ENCODE results near the gene CCNJ. TPM values are rescaled to one million over a fixed set of nuclear protein-coding genes. Genes with fewer than 3 reads are reported as not detected.

Gene CCNJ
- total and polyA plus RNA-seq, 9 of the 15 experiments (the other 6 are each of a cell fraction or from before 2014, with no cell fraction given), result 0.69 to 15.7 (median 9.2) TPM

DNA sequence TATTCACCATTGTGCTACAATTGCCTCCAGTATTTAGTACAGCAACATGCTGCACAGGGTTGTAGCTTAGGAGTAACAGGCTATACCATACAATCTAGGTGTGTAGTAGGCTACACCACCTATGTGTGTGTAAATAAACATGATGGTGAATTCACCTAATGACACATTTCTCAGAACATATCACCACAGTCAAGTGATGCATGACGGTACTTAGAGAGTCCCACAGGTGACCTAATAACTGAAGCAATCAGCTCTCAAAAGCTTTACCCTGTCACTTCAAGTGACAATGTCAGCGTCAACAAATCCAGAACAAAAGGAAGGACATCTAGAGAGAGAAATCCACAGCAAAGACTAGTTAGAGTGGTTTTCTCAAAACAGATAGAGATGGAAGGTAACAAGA is 38.8 kb downstream of the CCNJ start:
- POLR2A ChIA-PET, result interaction anchor here (0.8 to 1.6 kb wide), 2 partner anchors 15 to 17 kb away, joined by 3 to 6 read pairs; no protein-coding TSS in a partner anchor
- FAIRE-seq (no peak), DNase-seq (ENCODE audit: extremely low read depth in 1 of 4, low spot score in 3 of 4) (no peak), ATAC-seq (no peak)
- H4K20me1 ChIP-seq (replicated peaks; ENCODE audit: control insufficient read depth, insufficient read depth, low read length), result no peaks in the 10 kb centered on the region
- H3K36me3 ChIP-seq (ENCODE audit: control insufficient read depth, insufficient read depth, low read length), result no peaks in the 10 kb centered on the region
- no peak overlapping the region for H3K9ac ChIP-seq (ENCODE audit: insufficient read depth in 1 of 2, low read depth in 2 of 2, low read length in 2 of 2)
- no peak overlapping the region for H3K4me3 ChIP-seq
- H3K4me2 ChIP-seq (ENCODE audit: insufficient read depth, low read length), result no peak overlapping the region
- H3K27ac ChIP-seq (ENCODE audit: extremely low read depth, low read depth, low read length), result no peak overlapping the region
- H3K27me3 ChIP-seq (ENCODE audit: control insufficient read depth in 2 of 2, insufficient read depth in 2 of 2, low read length in 2 of 2), result no peaks in the 10 kb centered on the region
- H2AFZ ChIP-seq (ENCODE audit: low read depth, low read length), result no peak overlapping the region
- no peaks in the 10 kb centered on the region for H3K9me3 ChIP-seq (replicated peaks; ENCODE audit: control insufficient read depth, insufficient read depth, low read depth, low read length)
- no peak for TF ChIP-seq CBX8 (IDR thresholded peaks at IDR 0.05; ENCODE audit: borderline replicate concordance, extremely low read depth, low read depth, low read length, poor library complexity, severe bottlenecking)
- no peak for TF ChIP-seq TAF1 (IDR thresholded peaks at IDR 0.05; ENCODE audit: control insufficient read depth, extremely low read depth, insufficient read depth, low read length, severe bottlenecking)
- TF ChIP-seq PYGO2 (tag; IDR thresholded peaks at IDR 0.05), result no peak
- no peaks in the 10 kb centered on the region for H3K9me1 ChIP-seq (ENCODE audit: control insufficient read depth, insufficient read depth, low read length)
- H3K4me1 ChIP-seq (replicated peaks in 1 of 2; ENCODE audit: control insufficient read depth in 2 of 2, insufficient read depth in 2 of 2, low read length in 2 of 2), result no peaks in the 10 kb centered on the region; a peak in 2 of 5 replicates
- WGBS (ENCODE audit: insufficient coverage, low coverage, missing lambda C conversion rate), result 82% methylated on average over 2 of the region's 2 CpGs
- intact Hi-C loops (cut with micrococcal nuclease) (no loop called here), in situ Hi-C loops (cut with MboI) (no loop called here)
- no TSS peak for BruUV-seq (replicated peaks)
- CTCF ChIA-PET (ENCODE audit: low intra/inter-chr PET ratio), result no interaction called here
- no peaks in the 10 kb centered on the region for H3K79me2 ChIP-seq (ENCODE audit: control insufficient read depth, insufficient read depth, low read length)

DNA sequence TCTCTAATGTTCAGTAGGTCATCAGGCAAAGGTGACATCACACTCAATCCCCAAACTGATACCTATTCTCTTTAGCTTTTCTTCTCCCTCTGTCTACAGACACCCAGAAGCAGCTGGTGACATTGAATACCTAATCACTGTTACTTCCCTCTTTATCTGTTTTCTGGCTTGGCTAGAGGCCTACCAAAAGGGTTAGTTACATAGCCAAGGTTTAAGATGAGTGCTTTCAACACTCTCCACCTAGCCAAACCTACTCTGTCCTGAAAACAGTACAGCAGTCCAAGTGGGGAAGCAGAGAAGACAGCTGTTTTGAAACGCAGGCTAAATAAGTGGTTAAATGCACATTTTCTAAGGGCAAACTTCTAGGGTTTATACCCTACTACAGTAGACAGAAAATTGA is 39.4 kb downstream of the CCNJ start:
- DNase-seq (ENCODE audit: extremely low read depth in 1 of 4, low spot score in 3 of 4) (no peak), FAIRE-seq (no peak), ATAC-seq (no peak)
- Histone ChIP-seq H3K27me3 (ENCODE audit: control insufficient read depth in 2 of 2, insufficient read depth in 2 of 2, low read length in 2 of 2) (no peaks in the 10 kb centered on the region), H2AFZ (ENCODE audit: low read depth, low read length) (no peak overlapping the region), H3K27ac (ENCODE audit: extremely low read depth, low read depth, low read length) (no peak overlapping the region), H3K4me3 (no peak overlapping the region), H3K9ac (ENCODE audit: insufficient read depth in 1 of 2, low read depth in 2 of 2, low read length in 2 of 2) (no peak overlapping the region), H3K79me2 (ENCODE audit: control insufficient read depth, insufficient read depth, low read length) (no peaks in the 10 kb centered on the region), H3K4me2 (ENCODE audit: insufficient read depth, low read length) (no peak overlapping the region), H4K20me1 (replicated peaks; ENCODE audit: control insufficient read depth, insufficient read depth, low read length) (no peaks in the 10 kb centered on the region), H3K36me3 (ENCODE audit: control insufficient read depth, insufficient read depth, low read length) (peaks cover 3% of the 10 kb centered on the region; the same call in 1 of the 3 replicates), H3K9me1 (ENCODE audit: control insufficient read depth, insufficient read depth, low read length) (no peaks in the 10 kb centered on the region), H3K9me3 (replicated peaks; ENCODE audit: control insufficient read depth, insufficient read depth, low read depth, low read length) (no peaks in the 10 kb centered on the region), H3K4me1 (replicated peaks in 1 of 2; ENCODE audit: control insufficient read depth in 2 of 2, insufficient read depth in 2 of 2, low read length in 2 of 2) (no peaks in the 10 kb centered on the region; a peak in 2 of 5 replicates)
- POLR2A ChIA-PET, result interaction anchor here (0.8 to 1.6 kb wide), 3 partner anchors 15 to 47 kb away, joined by 3 to 6 read pairs (median 3); no protein-coding TSS in a partner anchor
- in situ Hi-C loops (cut with MboI), result no loop called here
- BruUV-seq (replicated peaks), result no TSS peak
- 0% methylated on average over 1 of the region's 1 CpG for WGBS (ENCODE audit: insufficient coverage, low coverage, missing lambda C conversion rate)
- CTCF ChIA-PET (ENCODE audit: low intra/inter-chr PET ratio), result no interaction called here
- intact Hi-C loops (cut with micrococcal nuclease), result no loop called here
- TF ChIP-seq NR2C2 (CRISPR knock-in tag; IDR thresholded peaks at IDR 0.05), result no peak
- TF ChIP-seq NR2C2 (tag; IDR thresholded peaks at IDR 0.05), result no peak
- no peak for TF ChIP-seq JUNB (CRISPR knock-in tag; conservative IDR thresholded peaks at IDR 0.05)
- no peak for TF ChIP-seq DLX4 (CRISPR knock-in tag; IDR thresholded peaks at IDR 0.05)
- TF ChIP-seq ESRRB (CRISPR knock-in tag; IDR thresholded peaks at IDR 0.05; ENCODE audit: borderline replicate concordance), result no peak
- TF ChIP-seq ZNF133 (CRISPR knock-in tag; IDR thresholded peaks at IDR 0.05), result no peak
- TF ChIP-seq CAMTA2 (CRISPR knock-in tag; conservative IDR thresholded peaks at IDR 0.05), result no peak
- no peak for TF ChIP-seq ETS1 (conservative IDR thresholded peaks at IDR 0.05; ENCODE audit: control insufficient read depth, low read depth, low read length)

All from K562 (cell line).